Ascending aorta (tissue), 2 donors: ENCODE measurements around the gene KIAA1671. TPM values are rescaled to one million over a fixed set of nuclear protein-coding genes. Genes with fewer than 3 reads are reported as not detected.
A peak's percentile ranks its signal among the peaks of the same experiment; 100 is the strongest.

ENCODE experiments used
- DNase-seq, 2 donors: peaks; one replicate each; pipeline ENCODE4 v3.0.0-alpha.2; 2019; ENCODE audit warnings: low spot score in 2 of 2
- H3K27ac ChIP-seq, 2 donors: fragments of 200-600 bp; sonication (generic); one replicate each; pipeline ENCODE4 v1.5.1; 2016 to 2017; ENCODE audit warnings: mild to moderate bottlenecking in 1 of 2
- H3K27me3 ChIP-seq: fragments of 200-600 bp; sonication (generic); one replicate; pipeline ENCODE4 v1.5.1; 2017
- H3K36me3 ChIP-seq, 2 donors: fragments of 200-600 bp; sonication (generic); one replicate each; pipeline ENCODE4 v1.5.1; 2016
- H3K4me1 ChIP-seq, 2 donors: fragments of 200-600 bp; sonication (generic); one replicate each; pipeline ENCODE4 v1.5.1; 2016 to 2017; ENCODE audit warnings: mild to moderate bottlenecking in 1 of 2
- H3K4me3 ChIP-seq, 2 donors: fragments of 200-600 bp; sonication (generic); one replicate each; pipeline ENCODE4 v1.5.1; 2016 to 2017; ENCODE audit warnings: mild to moderate bottlenecking in 1 of 2
- H3K9me3 ChIP-seq, 2 donors: fragments of 200-600 bp; sonication (generic); one replicate each; pipeline ENCODE4 v1.5.1; 2016
- CTCF ChIP-seq, 3 experiments: fragments of 200-600 bp in 2 of 3; fragments of 450-650 bp in 1 of 3; sonication (generic) in 2 of 3; IDR thresholded peaks; one replicate each; pipeline ENCODE4 v1.5.1; 2016 to 2019; ENCODE audit warnings: antibody characterized with exemption in 3 of 3, mild to moderate bottlenecking in 1 of 3, moderate library complexity in 1 of 3
- intact Hi-C: fragments of 100-400 bp; cut with DNase I; formaldehyde crosslinking; loops from one replicate; pipeline ENCODE4 v1.15.1; 2023
- total RNA-seq: library from RNA; depleted of rRNA; stranded (reverse); fragments of >200 nt; gene quantifications from one replicate; pipeline ENCODE4 v1.1.0, GENCODE V29; 2016

KIAA1671 gene
- total RNA-seq, 1 donor from 2014 or later: 79.0 TPM

GRCh38 chr22:25051983-25052710 is 99.6 kb downstream of the KIAA1671 start:
- intact Hi-C loops: no loop called here
- no peak overlapping the region for H3K4me3 ChIP-seq
- H3K9me3 ChIP-seq: no peaks in the 10 kb centered on the region
- TF ChIP-seq CTCF (IDR thresholded peaks at IDR 0.05): no peak
- no peak for DNase-seq
- no peaks in the 10 kb centered on the region for H3K4me1 ChIP-seq
- H3K27me3 ChIP-seq: no peaks in the 10 kb centered on the region
- H3K36me3 ChIP-seq: no peaks in the 10 kb centered on the region
- no peak overlapping the region for H3K27ac ChIP-seq

GRCh38 chr22:25053153-25053805 is 100.8 kb downstream of the KIAA1671 start:
- intact Hi-C loops: no loop called here
- Histone ChIP-seq H3K4me3 (no peak overlapping the region), H3K36me3 (no peaks in the 10 kb centered on the region), H3K9me3 (no peaks in the 10 kb centered on the region), H3K27ac (no peak overlapping the region), H3K4me1 (no peaks in the 10 kb centered on the region), H3K27me3 (no peaks in the 10 kb centered on the region)
- TF ChIP-seq CTCF (IDR thresholded peaks at IDR 0.05): no peak
- no peak for DNase-seq

GRCh38 chr22:25054943-25055511 is 102.5 kb downstream of the KIAA1671 start:
- no peak overlapping the region for H3K4me3 ChIP-seq
- no peak overlapping the region for H3K27ac ChIP-seq
- intact Hi-C loops: no loop called here
- no peak for DNase-seq
- TF ChIP-seq CTCF (IDR thresholded peaks at IDR 0.05): no peak
- no peaks in the 10 kb centered on the region for H3K4me1 ChIP-seq
- H3K9me3 ChIP-seq: no peaks in the 10 kb centered on the region
- no peaks in the 10 kb centered on the region for H3K36me3 ChIP-seq
- H3K27me3 ChIP-seq: no peaks in the 10 kb centered on the region

- Histone ChIP-seq H3K4me3 (no peak overlapping the region), H3K9me3 (no peaks in the 10 kb centered on the region), H3K27ac (no peak overlapping the region), H3K27me3 (no peaks in the 10 kb centered on the region), H3K36me3 (no peaks in the 10 kb centered on the region), H3K4me1 (peaks cover 0 to 10% of the 10 kb centered on the region in 2 donors)
- peak; percentile 82 to 88 (median 83) for TF ChIP-seq CTCF (IDR thresholded peaks at IDR 0.05)
- intact Hi-C loops: no loop called here
- peak in 1 of 2 donors; percentile 77 for DNase-seq
Measured at GRCh38 chr22:25057013-25057881, 104.7 kb downstream of the KIAA1671 start.

GRCh38 chr22:25059438-25059837 is 106.9 kb downstream of the KIAA1671 start:
- no peak for TF ChIP-seq CTCF (IDR thresholded peaks at IDR 0.05)
- no peak overlapping the region for H3K27ac ChIP-seq
- H3K4me3 ChIP-seq: no peak overlapping the region
- intact Hi-C loops: no loop called here
- no peaks in the 10 kb centered on the region for H3K27me3 ChIP-seq
- H3K36me3 ChIP-seq: no peaks in the 10 kb centered on the region
- no peaks in the 10 kb centered on the region for H3K9me3 ChIP-seq
- DNase-seq: no peak
- peaks cover 0 to 13% of the 10 kb centered on the region in 2 donors for H3K4me1 ChIP-seq
